Measurements from ENCODE around the gene ZNF79.

Gene ZNF79

GRCh38 chr9:127404631-127405030 is 19.6 kb upstream of the ZNF79 start:
- no peaks in the 10 kb centered on the region for H4K20me1 ChIP-seq (ENCODE audit: low read depth, low read length)
- no peaks in the 10 kb centered on the region for H3K9me3 ChIP-seq (ENCODE audit: insufficient read depth, low read length)
- no peaks in the 10 kb centered on the region for H3K36me3 ChIP-seq (ENCODE audit: low read length)
- no peak overlapping the region for H3K9ac ChIP-seq (ENCODE audit: low read length)
- H3K27ac ChIP-seq (ENCODE audit: low read depth, low read length), result no peak overlapping the region
- no peaks in the 10 kb centered on the region for H3K27me3 ChIP-seq (ENCODE audit: low read length)
- H3K4me3 ChIP-seq (ENCODE audit: insufficient read depth, low read length, poor library complexity, severe bottlenecking), result no peak overlapping the region
- no peak overlapping the region for H2AFZ ChIP-seq (ENCODE audit: low read depth, low read length, severe bottlenecking)
- TF ChIP-seq, protein P1, sequence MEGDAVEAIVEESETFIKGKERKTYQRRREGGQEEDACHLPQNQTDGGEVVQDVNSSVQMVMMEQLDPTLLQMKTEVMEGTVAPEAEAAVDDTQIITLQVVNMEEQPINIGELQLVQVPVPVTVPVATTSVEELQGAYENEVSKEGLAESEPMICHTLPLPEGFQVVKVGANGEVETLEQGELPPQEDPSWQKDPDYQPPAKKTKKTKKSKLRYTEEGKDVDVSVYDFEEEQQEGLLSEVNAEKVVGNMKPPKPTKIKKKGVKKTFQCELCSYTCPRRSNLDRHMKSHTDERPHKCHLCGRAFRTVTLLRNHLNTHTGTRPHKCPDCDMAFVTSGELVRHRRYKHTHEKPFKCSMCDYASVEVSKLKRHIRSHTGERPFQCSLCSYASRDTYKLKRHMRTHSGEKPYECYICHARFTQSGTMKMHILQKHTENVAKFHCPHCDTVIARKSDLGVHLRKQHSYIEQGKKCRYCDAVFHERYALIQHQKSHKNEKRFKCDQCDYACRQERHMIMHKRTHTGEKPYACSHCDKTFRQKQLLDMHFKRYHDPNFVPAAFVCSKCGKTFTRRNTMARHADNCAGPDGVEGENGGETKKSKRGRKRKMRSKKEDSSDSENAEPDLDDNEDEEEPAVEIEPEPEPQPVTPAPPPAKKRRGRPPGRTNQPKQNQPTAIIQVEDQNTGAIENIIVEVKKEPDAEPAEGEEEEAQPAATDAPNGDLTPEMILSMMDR (IDR thresholded peaks at IDR 0.05; ENCODE audit: insufficient read depth, low read length, poor library complexity, severe bottlenecking), result no peak
- no peak for TF ChIP-seq EZH2phosphoT487 (conservative IDR thresholded peaks at IDR 0.05; ENCODE audit: low read length)
- no peaks in the 10 kb centered on the region for H3K9me2 ChIP-seq (replicated peaks; ENCODE audit: insufficient read depth, low read length)
- H3K79me2 ChIP-seq (ENCODE audit: insufficient read depth, low read length), result no peaks in the 10 kb centered on the region
- H3F3A ChIP-seq (ENCODE audit: insufficient read depth), result no peaks in the 10 kb centered on the region
- H3K4me2 ChIP-seq (ENCODE audit: low read depth, low read length, poor library complexity, severe bottlenecking), result no peak overlapping the region

GRCh38 chr9:127405344-127406125 is 18.6 kb upstream of the ZNF79 start:
- Histone ChIP-seq H3K9me3 (ENCODE audit: insufficient read depth, low read length) (no peaks in the 10 kb centered on the region), H3F3A (ENCODE audit: insufficient read depth) (no peaks in the 10 kb centered on the region), H3K9ac (ENCODE audit: low read length) (no peak overlapping the region), H3K4me2 (ENCODE audit: low read depth, low read length, poor library complexity, severe bottlenecking) (no peak overlapping the region), H3K79me2 (ENCODE audit: insufficient read depth, low read length) (no peaks in the 10 kb centered on the region), H2AFZ (ENCODE audit: low read depth, low read length, severe bottlenecking) (no peak overlapping the region), H3K4me3 (ENCODE audit: insufficient read depth, low read length, poor library complexity, severe bottlenecking) (no peak overlapping the region), H4K20me1 (ENCODE audit: low read depth, low read length) (no peaks in the 10 kb centered on the region), H3K36me3 (ENCODE audit: low read length) (no peaks in the 10 kb centered on the region), H3K27ac (ENCODE audit: low read depth, low read length) (no peak overlapping the region), H3K27me3 (ENCODE audit: low read length) (no peaks in the 10 kb centered on the region), H3K9me2 (replicated peaks; ENCODE audit: insufficient read depth, low read length) (no peaks in the 10 kb centered on the region)
- TF ChIP-seq, protein P1 (IDR thresholded peaks at IDR 0.05; ENCODE audit: insufficient read depth, low read length, poor library complexity, severe bottlenecking), result no peak
- no peak for TF ChIP-seq EZH2phosphoT487 (conservative IDR thresholded peaks at IDR 0.05; ENCODE audit: low read length)

- Histone ChIP-seq H3K4me2 (ENCODE audit: low read depth, low read length, poor library complexity, severe bottlenecking) (no peak overlapping the region), H3K9me3 (ENCODE audit: insufficient read depth, low read length) (no peaks in the 10 kb centered on the region), H4K20me1 (ENCODE audit: low read depth, low read length) (no peaks in the 10 kb centered on the region), H3F3A (ENCODE audit: insufficient read depth) (no peaks in the 10 kb centered on the region), H3K36me3 (ENCODE audit: low read length) (no peaks in the 10 kb centered on the region), H3K79me2 (ENCODE audit: insufficient read depth, low read length) (no peaks in the 10 kb centered on the region), H3K27me3 (ENCODE audit: low read length) (no peaks in the 10 kb centered on the region), H3K27ac (ENCODE audit: low read depth, low read length) (no peak overlapping the region), H3K4me3 (ENCODE audit: insufficient read depth, low read length, poor library complexity, severe bottlenecking) (no peak overlapping the region), H3K9ac (ENCODE audit: low read length) (no peak overlapping the region), H3K9me2 (replicated peaks; ENCODE audit: insufficient read depth, low read length) (no peaks in the 10 kb centered on the region), H2AFZ (ENCODE audit: low read depth, low read length, severe bottlenecking) (no peak overlapping the region)
- no peak for TF ChIP-seq EZH2phosphoT487 (conservative IDR thresholded peaks at IDR 0.05; ENCODE audit: low read length)
- TF ChIP-seq, protein P1 (IDR thresholded peaks at IDR 0.05; ENCODE audit: insufficient read depth, low read length, poor library complexity, severe bottlenecking), result no peak
These were observed 17.2 kb upstream of the ZNF79 start for GRCh38 chr9:127406799-127407491.
